Measurements from ENCODE around the gene CITED2. TPM values are rescaled to one million over a fixed set of nuclear protein-coding genes. Genes with fewer than 3 reads are reported as not detected.
A peak's percentile ranks its signal among the peaks of the same experiment; 100 is the strongest.

CITED2 gene
- total RNA-seq, 2 experiments from 2014 or later = 45.1 to 58.1 TPM

- H3K4me3 Mint-ChIP-seq = no peak overlapping the region
- no peak overlapping the region for H3K27ac Mint-ChIP-seq
- peaks cover 26% of the 10 kb centered on the region for H3K4me1 Mint-ChIP-seq
- intact Hi-C loops (cut with DNase I, micrococcal nuclease) = no loop called here
- DNase-seq (no peak), ATAC-seq (no peak)
- peaks cover 9% of the 10 kb centered on the region for H3K9me3 Mint-ChIP-seq (ENCODE audit: low read depth)
- POLR2A ChIA-PET = no interaction called here
- CTCF ChIA-PET = interaction anchor here (0.6 to 1.0 kb wide), 3 partner anchors 13 to 1874 kb away, joined by 3 read pairs; no protein-coding TSS in a partner anchor
- no peaks in the 10 kb centered on the region for H3K27me3 Mint-ChIP-seq
- H3K36me3 Mint-ChIP-seq (ENCODE audit: low read depth) = peaks cover 9% of the 10 kb centered on the region
Measured at GRCh38 chr6:139327038-139327437, 47.4 kb downstream of the CITED2 start.

- peaks cover 9% of the 10 kb centered on the region for H3K9me3 Mint-ChIP-seq (ENCODE audit: low read depth)
- CTCF ChIA-PET = interaction anchor here (0.6 kb wide), 1 partner anchor 520 kb away, joined by 3 read pairs; no protein-coding TSS in a partner anchor
- DNase-seq (no peak), ATAC-seq (no peak)
- H3K4me3 Mint-ChIP-seq = no peak overlapping the region
- POLR2A ChIA-PET = no interaction called here
- peak overlapping the region; percentile 24 for H3K27ac Mint-ChIP-seq
- no peaks in the 10 kb centered on the region for H3K27me3 Mint-ChIP-seq
- H3K4me1 Mint-ChIP-seq = peaks cover 27% of the 10 kb centered on the region
- peaks cover 9% of the 10 kb centered on the region for H3K36me3 Mint-ChIP-seq (ENCODE audit: low read depth)
- intact Hi-C loops (cut with DNase I, micrococcal nuclease) = loop anchor here in 1 of 2 experiments (2.0 kb wide), 1 partner anchor 75 kb away; no protein-coding TSS in a partner anchor
Measured at GRCh38 chr6:139325686-139326085, 48.8 kb downstream of the CITED2 start.

DNA sequence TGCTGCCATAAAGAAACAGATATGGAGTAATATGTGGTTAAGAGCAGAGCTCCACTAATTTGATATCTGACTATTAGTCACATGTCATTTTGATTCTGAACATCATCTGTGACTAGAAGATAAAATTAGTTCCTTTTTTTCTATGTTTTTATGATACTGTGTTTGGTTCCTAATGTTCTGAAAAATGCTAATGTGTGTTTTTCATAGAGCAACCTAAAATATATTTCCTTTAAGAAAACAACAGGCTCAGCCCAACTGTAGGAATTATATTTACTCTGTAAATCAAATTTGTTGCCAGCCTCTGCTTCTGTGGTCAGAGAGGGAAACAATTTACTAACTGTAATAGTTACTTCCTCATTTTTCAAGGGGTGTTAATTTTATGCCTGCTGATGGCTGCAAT, 49.3 kb downstream of the CITED2 start:
- no peak overlapping the region for H3K4me3 Mint-ChIP-seq
- peaks cover 30% of the 10 kb centered on the region for H3K4me1 Mint-ChIP-seq
- POLR2A ChIA-PET = no interaction called here
- H3K27ac Mint-ChIP-seq = no peak overlapping the region
- peaks cover 9% of the 10 kb centered on the region for H3K9me3 Mint-ChIP-seq (ENCODE audit: low read depth)
- CTCF ChIA-PET = interaction anchor here (0.6 to 2.4 kb wide), 2 partner anchors 33 to 520 kb away, joined by 3 to 6 read pairs; partner anchors contain the start of gene TXLNB
- no peak for DNase-seq
- no peaks in the 10 kb centered on the region for H3K27me3 Mint-ChIP-seq
- intact Hi-C loops (cut with DNase I, micrococcal nuclease) = loop anchor here in 1 of 2 experiments (2.0 kb wide), 1 partner anchor 74 kb away; no protein-coding TSS in a partner anchor
- H3K36me3 Mint-ChIP-seq (ENCODE audit: low read depth) = peaks cover 9% of the 10 kb centered on the region
- ATAC-seq = no peak

DNA sequence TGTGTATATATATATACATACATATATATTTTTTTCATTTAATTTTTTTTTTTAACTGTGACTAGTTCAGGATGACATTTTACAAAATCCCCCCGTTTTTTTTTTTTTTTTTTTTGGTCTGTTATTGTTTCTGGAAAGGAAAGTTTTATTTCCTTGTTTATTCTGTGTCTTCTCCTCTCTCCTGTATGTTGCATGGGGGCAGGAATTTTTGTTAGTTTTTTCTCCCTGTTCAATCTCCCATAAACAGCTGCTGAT, 50.2 kb downstream of the CITED2 start:
- peaks cover 9% of the 10 kb centered on the region for H3K36me3 Mint-ChIP-seq (ENCODE audit: low read depth)
- H3K4me3 Mint-ChIP-seq = peak overlapping the region; percentile 19
- H3K27me3 Mint-ChIP-seq = no peaks in the 10 kb centered on the region
- H3K9me3 Mint-ChIP-seq (ENCODE audit: low read depth) = peaks cover 9% of the 10 kb centered on the region
- peaks cover 32% of the 10 kb centered on the region for H3K4me1 Mint-ChIP-seq
- no peak for DNase-seq
- ATAC-seq = no peak
- ChIA-PET CTCF (interaction anchor here (0.6 to 2.4 kb wide), 4 partner anchors 32 to 353 kb away, joined by 3 to 6 read pairs (median 4); partner anchors contain the start of gene TXLNB), POLR2A (interaction anchor here (0.8 to 1.3 kb wide), 2 partner anchors 32 to 50 kb away, joined by 5 to 7 read pairs; partner anchors contain the start of genes CITED2 and TXLNB)
- peak overlapping the region; percentile 76 for H3K27ac Mint-ChIP-seq
- intact Hi-C loops (cut with DNase I, micrococcal nuclease) = loop anchor here in 1 of 2 experiments (2.0 kb wide), 1 partner anchor 73 kb away; no protein-coding TSS in a partner anchor

DNA sequence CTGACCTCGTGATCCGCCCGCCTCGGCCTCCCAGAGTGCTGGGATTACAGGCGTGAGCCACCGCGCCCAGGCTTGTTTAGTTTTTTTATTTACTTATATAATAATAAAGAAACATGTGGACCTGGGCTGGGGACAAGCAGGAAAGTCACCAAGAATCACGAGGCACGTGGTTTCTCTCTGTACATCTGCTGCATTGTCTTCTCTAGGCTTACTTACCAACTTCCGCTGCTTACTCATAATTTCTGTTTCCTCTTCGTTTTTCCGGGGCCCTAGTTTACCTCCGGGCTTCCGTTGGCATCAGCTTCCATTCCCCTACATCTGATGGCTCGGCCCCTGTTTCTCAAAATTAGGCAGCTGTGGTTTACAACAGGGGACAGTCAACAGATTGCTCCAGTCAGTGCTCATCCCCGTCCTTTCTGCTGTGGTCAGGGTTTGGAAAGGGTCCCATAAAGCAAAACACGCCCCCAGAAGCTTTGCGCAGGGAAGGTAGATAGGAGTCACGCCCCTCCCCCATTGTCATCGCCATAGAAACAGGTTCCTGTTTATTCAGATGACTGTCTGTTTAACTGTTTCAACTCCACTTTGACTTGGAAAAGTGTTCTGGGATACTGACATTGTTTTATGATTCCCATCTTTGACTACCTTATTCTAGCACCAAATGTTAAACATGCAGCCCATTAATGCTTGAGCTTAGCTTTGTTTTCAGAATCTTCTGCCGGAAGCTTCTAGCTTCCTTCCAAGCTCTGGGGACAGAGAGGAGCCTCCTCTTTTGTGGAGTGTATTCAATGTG, 50.7 kb downstream of the CITED2 start:
- H3K27me3 Mint-ChIP-seq = no peaks in the 10 kb centered on the region
- H3K9me3 Mint-ChIP-seq (ENCODE audit: low read depth) = peaks cover 7% of the 10 kb centered on the region
- ChIA-PET CTCF (interaction anchor here (0.6 to 2.4 kb wide), 6 partner anchors 31 to 353 kb away, joined by 3 to 6 read pairs (median 3); partner anchors contain the start of gene TXLNB), POLR2A (interaction anchor here (0.8 to 1.3 kb wide), 2 partner anchors 32 to 51 kb away, joined by 5 to 7 read pairs; partner anchors contain the start of genes CITED2 and TXLNB)
- peak overlapping the region; percentile 94 for H3K27ac Mint-ChIP-seq
- peaks cover 9% of the 10 kb centered on the region for H3K36me3 Mint-ChIP-seq (ENCODE audit: low read depth)
- H3K4me3 Mint-ChIP-seq = peak overlapping the region; percentile 66
- DNase-seq (peak; percentile 84), ATAC-seq (peak; percentile 87)
- H3K4me1 Mint-ChIP-seq = peaks cover 32% of the 10 kb centered on the region
- intact Hi-C loops (cut with DNase I, micrococcal nuclease) = loop anchor here (1.0 to 2.0 kb wide), 4 partner anchors 15 to 73 kb away; partner anchors contain the start of gene TXLNB (in 2 of the 2)

Other genes starting within 250 kb of the CITED2 start
- gene HECA, start 239.6 kb downstream of the CITED2 start, total RNA-seq = 10 to 100 TPM; 51.6 to 63.4 TPM
- under 1 TPM; 0.26 to 0.27 TPM for gene TXLNB, start 82.7 kb downstream of the CITED2 start, total RNA-seq

Data from activated CD4-positive, alpha-beta T cell treated with anti-CD3 and anti-CD28 coated beads for 36 hours (primary cell).